Neutrophil (primary cell): ENCODE measurements around the gene LARP1B.

Source experiments
- H3K27ac ChIP-seq: fragments of 200-600 bp; sonication (generic); 2 replicates; pipeline ENCODE4 v1.5.1; 2016; ENCODE audit warnings: mild to moderate bottlenecking, moderate library complexity
- H3K27me3 ChIP-seq: fragments of 200-600 bp; sonication (generic); 2 replicates; pipeline ENCODE4 v1.6.0; 2016; ENCODE audit warnings: mild to moderate bottlenecking
- H3K36me3 ChIP-seq: fragments of 200-600 bp; sonication (generic); 2 replicates; pipeline ENCODE4 v1.5.1; 2017
- H3K4me1 ChIP-seq, 2 experiments: fragments of 200-600 bp in 1 of 2; sonication (generic) in 1 of 2; 1 replicate in 1 of 2; 2 replicates in 1 of 2; pipeline versions ENCODE4 v1.5.1 to v1.6.1; 2013 to 2016; ENCODE audit warnings: low read depth in 1 of 2, low read length in 1 of 2, mild to moderate bottlenecking in 1 of 2, moderate library complexity in 1 of 2; ENCODE audit not compliant: control insufficient read depth in 1 of 2, insufficient read depth in 1 of 2
- H3K4me3 ChIP-seq, 2 experiments: fragments of 200-600 bp in 1 of 2; sonication (generic) in 1 of 2; 1 replicate in 1 of 2; 2 replicates in 1 of 2; pipeline ENCODE4 v1.5.1; 2013 to 2016; ENCODE audit warnings: low read depth in 1 of 2, low read length in 1 of 2, mild to moderate bottlenecking in 1 of 2, moderate library complexity in 1 of 2
- H3K9me3 ChIP-seq: fragments of 200-600 bp; sonication (generic); 2 replicates; pipeline ENCODE4 v1.5.1; 2016
- TF ChIP-seq, protein P1 (sequence below): fragments of 200-600 bp; sonication (generic); IDR thresholded peaks from 2 replicates; pipeline ENCODE4 v1.5.1; 2016; ENCODE audit warnings: antibody characterized with exemption

The LARP1B gene

GRCh38 chr4:128163177-128164117, 102.3 kb downstream of the LARP1B start:
- Histone ChIP-seq H3K36me3 (no peaks in the 10 kb centered on the region), H3K27ac (no peak overlapping the region), H3K4me3 (no peak overlapping the region), H3K9me3 (no peaks in the 10 kb centered on the region), H3K27me3 (no peaks in the 10 kb centered on the region), H3K4me1 (peaks cover 10 to 16% of the 10 kb centered on the region in 2 experiments)
- TF ChIP-seq, protein P1, sequence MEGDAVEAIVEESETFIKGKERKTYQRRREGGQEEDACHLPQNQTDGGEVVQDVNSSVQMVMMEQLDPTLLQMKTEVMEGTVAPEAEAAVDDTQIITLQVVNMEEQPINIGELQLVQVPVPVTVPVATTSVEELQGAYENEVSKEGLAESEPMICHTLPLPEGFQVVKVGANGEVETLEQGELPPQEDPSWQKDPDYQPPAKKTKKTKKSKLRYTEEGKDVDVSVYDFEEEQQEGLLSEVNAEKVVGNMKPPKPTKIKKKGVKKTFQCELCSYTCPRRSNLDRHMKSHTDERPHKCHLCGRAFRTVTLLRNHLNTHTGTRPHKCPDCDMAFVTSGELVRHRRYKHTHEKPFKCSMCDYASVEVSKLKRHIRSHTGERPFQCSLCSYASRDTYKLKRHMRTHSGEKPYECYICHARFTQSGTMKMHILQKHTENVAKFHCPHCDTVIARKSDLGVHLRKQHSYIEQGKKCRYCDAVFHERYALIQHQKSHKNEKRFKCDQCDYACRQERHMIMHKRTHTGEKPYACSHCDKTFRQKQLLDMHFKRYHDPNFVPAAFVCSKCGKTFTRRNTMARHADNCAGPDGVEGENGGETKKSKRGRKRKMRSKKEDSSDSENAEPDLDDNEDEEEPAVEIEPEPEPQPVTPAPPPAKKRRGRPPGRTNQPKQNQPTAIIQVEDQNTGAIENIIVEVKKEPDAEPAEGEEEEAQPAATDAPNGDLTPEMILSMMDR, result no peak

- H3K27ac ChIP-seq, result no peak overlapping the region
- H3K4me3 ChIP-seq, result no peak overlapping the region
- TF ChIP-seq, protein P1, result no peak
- no peaks in the 10 kb centered on the region for H3K9me3 ChIP-seq
- no peaks in the 10 kb centered on the region for H3K27me3 ChIP-seq
- H3K4me1 ChIP-seq, result peaks cover 0 to 1% of the 10 kb centered on the region in 2 experiments
- no peaks in the 10 kb centered on the region for H3K36me3 ChIP-seq
Measured at GRCh38 chr4:128166982-128167381, 105.9 kb downstream of the LARP1B start.

- H3K27me3 ChIP-seq, result no peaks in the 10 kb centered on the region
- H3K4me1 ChIP-seq, result no peaks in the 10 kb centered on the region
- no peak overlapping the region for H3K4me3 ChIP-seq
- TF ChIP-seq, protein P1, result no peak
- no peak overlapping the region for H3K27ac ChIP-seq
- no peaks in the 10 kb centered on the region for H3K9me3 ChIP-seq
- no peaks in the 10 kb centered on the region for H3K36me3 ChIP-seq
Measured at GRCh38 chr4:128168701-128169100, 107.6 kb downstream of the LARP1B start.

DNA sequence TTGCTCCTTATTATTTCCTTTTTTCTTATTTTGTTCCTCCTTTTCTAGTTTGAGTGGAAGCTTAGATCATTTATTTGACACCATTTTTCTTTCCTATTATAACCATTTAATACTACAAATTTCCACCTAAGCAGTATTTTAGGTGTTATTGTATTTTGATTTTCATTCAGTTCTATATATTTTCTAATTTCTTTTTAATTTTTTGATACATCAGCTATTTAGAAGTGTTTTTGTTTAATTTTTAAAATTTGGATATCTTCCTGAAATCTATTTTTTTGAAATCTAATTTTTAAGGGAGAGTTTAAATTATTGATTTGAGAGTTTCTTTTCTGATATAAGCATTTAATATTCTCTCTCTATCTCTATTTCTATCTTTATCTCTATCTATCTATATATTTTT, 108.1 kb downstream of the LARP1B start:
- Histone ChIP-seq H3K4me1 (no peaks in the 10 kb centered on the region), H3K9me3 (no peaks in the 10 kb centered on the region), H3K27ac (no peak overlapping the region), H3K36me3 (no peaks in the 10 kb centered on the region), H3K4me3 (no peak overlapping the region), H3K27me3 (no peaks in the 10 kb centered on the region)
- TF ChIP-seq, protein P1, result no peak

GRCh38 chr4:128176643-128177042, 115.5 kb downstream of the LARP1B start:
- TF ChIP-seq, protein P1, result no peak
- no peaks in the 10 kb centered on the region for H3K36me3 ChIP-seq
- H3K9me3 ChIP-seq, result no peaks in the 10 kb centered on the region
- H3K4me3 ChIP-seq, result no peak overlapping the region
- no peaks in the 10 kb centered on the region for H3K4me1 ChIP-seq
- H3K27ac ChIP-seq, result no peak overlapping the region
- H3K27me3 ChIP-seq, result no peaks in the 10 kb centered on the region
